HEK293T (cell line): Measurements from ENCODE around the gene CPED1.

Source experiments
- CTCF ChIA-PET: fragments of 350-600 bp; formaldehyde crosslinking; extraction: SDS; loops from one replicate; lab custom pipeline; 2021; ENCODE audit warnings: antibody characterized with exemption, inconsistent platforms; lab: Yijun Ruan, JAX
- POLR2A ChIA-PET: fragments of 350-600 bp; formaldehyde crosslinking; extraction: SDS; loops from one replicate; lab custom pipeline; 2020; ENCODE audit warnings: antibody characterized with exemption, inconsistent platforms; lab: Yijun Ruan, JAX
- DNase-seq: peaks from one replicate; pipeline ENCODE4 v3.0.0; 2012; ENCODE audit warnings: mixed read lengths; ENCODE audit errors: extremely low spot score
- ARNT ChIP-seq: fragments of 450-650 bp; IDR thresholded peaks from 2 replicates; pipeline ENCODE4 v1.6.1; 2017; ENCODE audit warnings: mild to moderate bottlenecking
- BHLHE40 ChIP-seq: fragments of 450-650 bp; IDR thresholded peaks from 2 replicates; pipeline ENCODE4 v1.6.1; 2016; ENCODE audit warnings: mild to moderate bottlenecking, moderate library complexity, borderline replicate concordance
- CTBP1 ChIP-seq: fragments of 450-650 bp; IDR thresholded peaks from 2 replicates; pipeline ENCODE4 v1.6.1; 2016; ENCODE audit warnings: borderline replicate concordance
- ELF4 ChIP-seq: fragments of 450-650 bp; IDR thresholded peaks from 2 replicates; pipeline ENCODE4 v1.6.1; 2017; ENCODE audit warnings: antibody characterized with exemption
- FOXA1 ChIP-seq: fragments of 450-650 bp; IDR thresholded peaks from 2 replicates; pipeline ENCODE4 v1.6.1; 2016; ENCODE audit warnings: mild to moderate bottlenecking
- FOXK2 ChIP-seq: fragments of 450-650 bp; IDR thresholded peaks from 2 replicates; pipeline ENCODE4 v1.6.1; 2016; ENCODE audit warnings: mild to moderate bottlenecking
- FOXM1 ChIP-seq: fragments of 450-650 bp; IDR thresholded peaks from 2 replicates; pipeline ENCODE4 v1.6.1; 2017; ENCODE audit warnings: mild to moderate bottlenecking, borderline replicate concordance
- HDGF ChIP-seq: fragments of 450-650 bp; IDR thresholded peaks from 2 replicates; pipeline ENCODE4 v1.6.1; 2017; ENCODE audit warnings: antibody characterized with exemption, borderline replicate concordance
- L3MBTL2 ChIP-seq: fragments of 450-650 bp; conservative IDR thresholded peaks from 2 replicates; pipeline ENCODE4 v1.6.1; 2016; ENCODE audit warnings: mild to moderate bottlenecking
- LEF1 ChIP-seq: fragments of 450-650 bp; IDR thresholded peaks from 2 replicates; pipeline ENCODE4 v1.6.1; 2017; ENCODE audit warnings: mild to moderate bottlenecking, borderline replicate concordance
- NFRKB ChIP-seq: fragments of 450-650 bp; IDR thresholded peaks from 2 replicates; pipeline ENCODE4 v1.6.1; 2016; ENCODE audit warnings: mild to moderate bottlenecking, moderate library complexity
- SP1 ChIP-seq: fragments of 450-650 bp; IDR thresholded peaks from 2 replicates; pipeline ENCODE4 v1.6.1; 2017
- SUZ12 ChIP-seq: fragments of 450-650 bp; IDR thresholded peaks from 2 replicates; pipeline ENCODE4 v1.6.1; 2016; ENCODE audit warnings: mild to moderate bottlenecking
- TARDBP ChIP-seq: fragments of 450-650 bp; IDR thresholded peaks from 2 replicates; pipeline ENCODE4 v1.6.1; 2016
- ZNF384 ChIP-seq: fragments of 450-650 bp; IDR thresholded peaks from 2 replicates; pipeline ENCODE4 v1.6.1; 2016
- TF ChIP-seq, protein P1 (sequence below): fragments of 450-650 bp; IDR thresholded peaks from 2 replicates; pipeline ENCODE4 v1.6.1; 2016

Gene CPED1

GRCh38 chr7:121138262-121138933 is 149.9 kb downstream of the CPED1 start:
- ChIA-PET CTCF (no interaction called here), POLR2A (no interaction called here)
- no peak for DNase-seq
- TF ChIP-seq L3MBTL2 (no peak), BHLHE40 (no peak), ELF4 (no peak), ZNF384 (no peak), FOXK2 (no peak), HDGF (no peak), TARDBP (no peak), NFRKB (no peak), FOXM1 (no peak), SUZ12 (no peak), ARNT (no peak), FOXA1 (no peak), SP1 (no peak), LEF1 (no peak), CTBP1 (no peak)
- TF ChIP-seq, protein P1, sequence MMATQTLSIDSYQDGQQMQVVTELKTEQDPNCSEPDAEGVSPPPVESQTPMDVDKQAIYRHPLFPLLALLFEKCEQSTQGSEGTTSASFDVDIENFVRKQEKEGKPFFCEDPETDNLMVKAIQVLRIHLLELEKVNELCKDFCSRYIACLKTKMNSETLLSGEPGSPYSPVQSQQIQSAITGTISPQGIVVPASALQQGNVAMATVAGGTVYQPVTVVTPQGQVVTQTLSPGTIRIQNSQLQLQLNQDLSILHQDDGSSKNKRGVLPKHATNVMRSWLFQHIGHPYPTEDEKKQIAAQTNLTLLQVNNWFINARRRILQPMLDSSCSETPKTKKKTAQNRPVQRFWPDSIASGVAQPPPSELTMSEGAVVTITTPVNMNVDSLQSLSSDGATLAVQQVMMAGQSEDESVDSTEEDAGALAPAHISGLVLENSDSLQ, result no peak

GRCh38 chr7:121139427-121139826 is 150.9 kb downstream of the CPED1 start:
- TF ChIP-seq HDGF (no peak), NFRKB (no peak), FOXA1 (no peak), ZNF384 (no peak), BHLHE40 (no peak), L3MBTL2 (no peak), TARDBP (no peak), ELF4 (no peak), FOXK2 (no peak), SUZ12 (no peak), SP1 (no peak), LEF1 (no peak), CTBP1 (no peak), FOXM1 (no peak)
- TF ChIP-seq, protein P1, result no peak
- CTCF ChIA-PET, result no interaction called here
- POLR2A ChIA-PET, result no interaction called here
- no peak for DNase-seq

GRCh38 chr7:121140790-121141189 is 152.3 kb downstream of the CPED1 start:
- POLR2A ChIA-PET, result no interaction called here
- DNase-seq, result no peak
- CTCF ChIA-PET, result no interaction called here
- TF ChIP-seq BHLHE40 (no peak), ELF4 (no peak), NFRKB (no peak), CTBP1 (no peak), FOXA1 (no peak), HDGF (no peak), SP1 (no peak), ARNT (no peak), TARDBP (no peak), FOXK2 (no peak), SUZ12 (no peak), FOXM1 (no peak), LEF1 (no peak), L3MBTL2 (no peak), ZNF384 (no peak)
- TF ChIP-seq, protein P1, result no peak

DNA sequence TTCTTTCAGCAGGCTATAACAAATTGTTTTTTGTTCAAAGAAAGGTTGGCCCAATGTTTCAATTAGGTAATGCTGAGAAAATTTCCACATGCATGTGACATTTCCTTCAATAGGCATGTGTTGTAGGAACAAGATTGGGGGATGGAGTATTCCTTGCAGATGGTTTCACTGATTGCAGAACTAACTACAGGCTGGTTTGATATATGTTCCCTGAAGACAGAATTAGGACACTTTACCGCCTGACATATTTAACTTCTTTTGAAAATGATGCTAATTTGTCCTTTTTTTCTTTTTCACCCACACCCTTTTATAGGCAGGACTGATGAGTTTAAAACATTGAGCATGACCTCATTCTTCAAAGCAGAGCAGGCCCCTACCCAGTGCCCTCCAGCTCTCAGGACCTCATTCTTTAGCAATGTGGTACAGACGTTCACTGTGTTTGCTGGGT is 163.3 kb downstream of the CPED1 start:
- POLR2A ChIA-PET, result no interaction called here
- CTCF ChIA-PET, result no interaction called here
- TF ChIP-seq FOXA1 (no peak), CTBP1 (no peak), HDGF (no peak), LEF1 (no peak), NFRKB (no peak), FOXK2 (no peak), TARDBP (no peak), SUZ12 (no peak), L3MBTL2 (no peak), ARNT (no peak), FOXM1 (no peak), ELF4 (no peak)
- TF ChIP-seq, protein P1, result no peak
- DNase-seq, result no peak

DNA sequence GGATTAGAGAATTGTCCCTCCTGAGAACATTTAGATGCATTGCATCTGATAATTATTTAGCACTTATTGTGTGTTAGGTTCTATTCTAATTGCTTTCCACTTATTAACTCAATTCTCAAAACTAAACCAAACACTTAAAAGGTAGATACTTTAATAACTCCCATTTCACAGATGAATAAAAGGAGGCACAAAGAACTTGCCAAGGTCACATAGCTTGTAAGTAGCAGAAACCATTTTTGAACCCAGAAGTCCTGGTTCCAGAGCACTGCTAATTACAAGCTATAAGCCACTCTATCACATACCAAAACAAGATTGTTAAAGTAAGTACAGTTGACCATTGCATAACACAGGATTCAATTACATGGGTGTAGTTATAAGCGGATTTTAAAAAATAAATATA is 164.9 kb downstream of the CPED1 start:
- ChIA-PET POLR2A (no interaction called here), CTCF (no interaction called here)
- TF ChIP-seq BHLHE40, result no peak
- no peak for TF ChIP-seq SP1
- TF ChIP-seq TARDBP, result no peak
- no peak for TF ChIP-seq ELF4
- no peak for TF ChIP-seq LEF1
- no peak for TF ChIP-seq SUZ12
- TF ChIP-seq FOXA1, result no peak
- no peak for TF ChIP-seq L3MBTL2
- no peak for TF ChIP-seq CTBP1
- TF ChIP-seq HDGF, result no peak
- TF ChIP-seq FOXM1, result no peak
- TF ChIP-seq ARNT, result no peak
- no peak for TF ChIP-seq FOXK2
- no peak for TF ChIP-seq NFRKB
- TF ChIP-seq, protein P1, result no peak
- TF ChIP-seq ZNF384, result no peak
- DNase-seq, result no peak
